ENCODE results near the gene CEP112.

GRCh38 chr17:65609749-65610148 lies 582.2 kb downstream of the CEP112 start:
- TF ChIP-seq CTCF (conservative IDR thresholded peaks at IDR 0.05 in 1 of 2, IDR thresholded peaks at IDR 0.05 in 1 of 2; ENCODE audit: low read depth in 1 of 2, low read length in 2 of 2) (no peak), EZH2 (IDR thresholded peaks at IDR 0.05; ENCODE audit: low read length, missing control alignments) (no peak)

All from fibroblast of lung (primary cell).